ENCODE data around the gene FGF2.
"Not testable (repeated sequence)": the region's sequence is repeated elsewhere in the genome, so short reads cannot be mapped to it uniquely, and the experiment has no call there.

FGF2 gene

DNA sequence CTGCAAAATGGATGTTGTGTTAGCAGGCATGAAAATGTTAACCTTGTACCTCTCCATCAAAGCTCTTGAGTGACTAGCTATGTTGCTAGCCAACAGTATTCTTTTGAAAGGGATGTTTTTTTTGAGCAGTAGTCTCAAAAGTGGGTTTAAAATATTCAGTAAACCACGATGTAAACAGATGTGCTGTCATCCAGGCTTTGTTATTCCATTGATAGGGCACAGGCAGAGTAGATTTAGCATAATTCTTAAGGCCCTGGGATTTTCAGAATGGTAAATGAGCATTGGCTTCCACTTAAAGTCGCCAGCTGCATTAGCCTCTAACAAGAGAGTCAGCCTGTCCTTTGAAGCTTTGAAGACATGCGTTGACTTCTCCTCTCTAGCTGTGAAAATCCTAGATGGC, 18.4 kb downstream of the FGF2 start:
- DNase-seq (ENCODE audit: extremely low read depth, low read depth): no peak
- no peak for TF ChIP-seq CTCF (IDR thresholded peaks at IDR 0.05; ENCODE audit: low read depth, low read length, missing control alignments)
- no peak overlapping the region for H3K4me3 ChIP-seq (replicated peaks; ENCODE audit: low read depth, low read length)

GRCh38 chr4:122845760-122846159, 19.1 kb downstream of the FGF2 start:
- no peak overlapping the region for H3K4me3 ChIP-seq (replicated peaks; ENCODE audit: low read depth, low read length)
- no peak for DNase-seq (ENCODE audit: extremely low read depth, low read depth)
- no peak for TF ChIP-seq CTCF (IDR thresholded peaks at IDR 0.05; ENCODE audit: low read depth, low read length, missing control alignments)

- DNase-seq (ENCODE audit: extremely low read depth, low read depth): no peak
- no peak for TF ChIP-seq CTCF (IDR thresholded peaks at IDR 0.05; ENCODE audit: low read depth, low read length, missing control alignments)
- no peak overlapping the region for H3K4me3 ChIP-seq (replicated peaks; ENCODE audit: low read depth, low read length)
Measured at GRCh38 chr4:122847931-122848330, 21.3 kb downstream of the FGF2 start.

DNA sequence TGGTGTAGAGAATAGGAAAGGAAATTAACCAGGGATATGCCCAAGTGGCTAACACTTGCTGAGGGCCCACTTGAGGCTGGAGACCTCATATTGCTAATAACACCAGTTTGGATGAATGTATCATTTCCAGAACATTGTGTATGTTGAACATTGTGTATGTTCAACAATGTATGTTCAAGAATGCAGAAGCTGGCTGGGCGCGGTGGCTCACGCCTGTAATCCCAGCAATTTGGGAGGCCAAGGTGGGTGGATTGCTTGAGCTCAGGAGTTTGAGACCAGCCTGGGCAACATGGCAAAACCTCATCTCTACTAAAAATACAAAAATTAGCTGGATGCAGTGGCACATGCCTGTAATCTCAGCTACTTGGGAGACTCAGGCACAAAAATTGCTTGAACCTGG, 23.2 kb downstream of the FGF2 start:
- not testable (repeated sequence) for DNase-seq (ENCODE audit: extremely low read depth, low read depth); H3K4me3 ChIP-seq (replicated peaks; ENCODE audit: low read depth, low read length)

GRCh38 chr4:122851568-122851967, 24.9 kb downstream of the FGF2 start:
- no peak for DNase-seq (ENCODE audit: extremely low read depth, low read depth)
- no peak overlapping the region for H3K4me3 ChIP-seq (replicated peaks; ENCODE audit: low read depth, low read length)
- no peak for TF ChIP-seq CTCF (IDR thresholded peaks at IDR 0.05; ENCODE audit: low read depth, low read length, missing control alignments)

- no peak for TF ChIP-seq CTCF (IDR thresholded peaks at IDR 0.05; ENCODE audit: low read depth, low read length, missing control alignments)
- peak overlapping the region; percentile 3; the same call in 1 of the 2 replicates for H3K4me3 ChIP-seq (replicated peaks; ENCODE audit: low read depth, low read length)
- DNase-seq (ENCODE audit: extremely low read depth, low read depth): no peak
Measured at GRCh38 chr4:122854447-122855352, 28.1 kb downstream of the FGF2 start.

GRCh38 chr4:122855353-122855890, 28.8 kb downstream of the FGF2 start:
- no peak overlapping the region for H3K4me3 ChIP-seq (replicated peaks; ENCODE audit: low read depth, low read length)
- DNase-seq (ENCODE audit: extremely low read depth, low read depth): no peak
- no peak for TF ChIP-seq CTCF (IDR thresholded peaks at IDR 0.05; ENCODE audit: low read depth, low read length, missing control alignments)

Measured in HFF-Myc (cell line).